GM13976 (cell line): ENCODE results near the gene FBXO34.

ENCODE experiments used
- DNase-seq: peaks from one replicate; pipeline ENCODE4 v3.0.0; 2012; ENCODE audit warnings: low spot score
- CTCF ChIP-seq: IDR thresholded peaks from 2 replicates; pipeline ENCODE4 v1.5.1; 2012; ENCODE audit warnings: borderline replicate concordance, mild to moderate bottlenecking; ENCODE audit not compliant: insufficient read depth; ENCODE audit errors: extremely low read depth, missing control alignments, control extremely low read depth
- in situ Hi-C: fragments of 300-500 bp; cut with MboI; formaldehyde crosslinking; loops from one replicate; pipeline ENCODE4 v1.12.0; 2022; ENCODE audit warnings: low sequenced_read_pairs, mixed read lengths, inconsistent platforms; ENCODE audit not compliant: unreplicated experiment

The FBXO34 gene

GRCh38 chr14:55249423-55249822 lies 21.8 kb upstream of the FBXO34 start:
- DNase-seq, result no peak
- TF ChIP-seq CTCF, result no peak
- in situ Hi-C loops, result no loop called here

DNA sequence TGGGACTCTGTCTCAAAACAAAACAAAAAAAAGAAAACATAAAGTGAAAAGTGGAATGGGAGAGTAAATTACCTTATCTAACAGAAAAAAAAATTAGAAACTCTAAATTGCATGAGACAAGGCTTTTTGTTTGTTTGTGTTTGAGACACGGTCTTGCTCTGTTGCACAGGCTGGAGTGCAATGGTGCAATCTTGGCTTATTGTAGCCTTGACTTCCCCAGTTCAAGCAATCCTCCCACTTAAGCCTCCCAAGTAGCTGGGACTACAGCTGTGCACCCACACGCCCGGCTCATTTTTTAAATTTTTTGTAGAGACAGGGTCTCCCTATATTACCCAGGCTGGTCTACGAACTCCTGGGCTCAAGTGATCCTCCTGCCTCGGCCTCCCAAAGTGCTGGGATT lies 17.9 kb upstream of the FBXO34 start:
- TF ChIP-seq CTCF, result no peak
- DNase-seq, result no peak
- in situ Hi-C loops, result no loop called here

DNA sequence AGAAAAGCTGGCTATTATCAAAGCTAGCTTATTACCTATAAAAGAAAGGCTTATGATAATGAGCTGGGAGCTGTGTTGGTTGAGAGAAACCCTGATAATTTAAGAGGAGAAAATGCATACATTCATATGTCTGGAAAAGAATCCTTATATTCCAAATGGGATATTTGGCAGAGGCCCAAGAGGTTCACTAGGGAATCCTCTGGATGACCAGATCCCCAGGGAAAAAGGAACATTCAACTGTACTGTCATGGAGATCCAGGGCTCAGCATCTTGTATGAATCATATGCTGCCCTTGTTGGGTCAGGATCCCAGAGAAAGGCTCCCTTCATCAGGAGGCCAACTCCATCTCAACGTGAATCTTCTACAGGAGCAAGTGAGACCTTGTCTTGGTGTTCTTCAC lies 16.6 kb upstream of the FBXO34 start:
- in situ Hi-C loops, result no loop called here
- TF ChIP-seq CTCF, result no peak
- DNase-seq, result no peak

GRCh38 chr14:55255979-55256378 lies 15.2 kb upstream of the FBXO34 start:
- no peak for DNase-seq
- in situ Hi-C loops, result no loop called here
- TF ChIP-seq CTCF, result no peak

DNA sequence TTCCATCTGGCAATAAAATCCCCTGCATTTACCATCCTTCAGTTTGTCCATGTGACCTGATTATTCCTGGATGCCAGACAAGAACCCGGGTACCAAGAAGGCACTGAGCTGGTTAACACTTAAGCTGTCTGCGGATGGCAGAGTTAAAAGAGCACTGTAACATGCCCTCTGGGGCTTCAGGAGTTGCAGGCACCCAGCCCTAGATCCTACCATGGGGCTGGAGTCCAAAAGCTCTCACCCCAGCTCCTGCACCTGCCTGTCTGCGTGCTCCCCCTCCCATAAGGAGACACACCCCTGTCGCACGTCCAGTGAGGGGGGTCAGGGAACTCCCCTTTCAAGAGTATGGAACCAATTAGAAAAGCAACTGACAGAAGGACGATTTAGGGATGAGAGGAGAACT lies 14.6 kb upstream of the FBXO34 start:
- no peak for DNase-seq
- in situ Hi-C loops, result no loop called here
- TF ChIP-seq CTCF, result no peak

GRCh38 chr14:55265197-55265596 lies 6.0 kb upstream of the FBXO34 start:
- TF ChIP-seq CTCF, result no peak
- in situ Hi-C loops, result loop anchor here (10.0 kb wide), 1 partner anchor 90 kb away; no protein-coding TSS in a partner anchor
- no peak for DNase-seq

- no peak for DNase-seq
- TF ChIP-seq CTCF, result no peak
- in situ Hi-C loops, result loop anchor here (10.0 kb wide), 1 partner anchor 87 kb away; no protein-coding TSS in a partner anchor
Observed at GRCh38 chr14:55267820-55268219, 3.4 kb upstream of the FBXO34 start.
